HepG2 (cell line): ENCODE measurements around the gene TCF20. TPM values are rescaled to one million over a fixed set of nuclear protein-coding genes. Genes with fewer than 3 reads are reported as not detected.

Experiments used
- ARID3A ChIP-seq: IDR thresholded peaks from 2 replicates; pipeline ENCODE4 v1.6.1; 2012; ENCODE audit warnings: low read depth, low read length, improper control_type of control experiment
- CEBPG ChIP-seq: IDR thresholded peaks from 2 replicates; pipeline ENCODE4 v1.6.1; 2016
- FOXC1 ChIP-seq: sonication (generic); formaldehyde crosslinking; IDR thresholded peaks from 2 replicates; pipeline ENCODE4 v1.8.0; 2022; ENCODE audit warnings: mild to moderate bottlenecking, missing genetic modification reagents, borderline replicate concordance
- FUBP1 ChIP-seq: sonication (generic); formaldehyde crosslinking; IDR thresholded peaks from 2 replicates; pipeline ENCODE4 v1.5.1; 2020; ENCODE audit warnings: missing genetic modification reagents, mild to moderate bottlenecking, borderline replicate concordance
- MAX ChIP-seq: IDR thresholded peaks from 2 replicates; pipeline ENCODE4 v1.6.1; 2012; ENCODE audit warnings: inconsistent platforms
- NCOA5 ChIP-seq: sonication (generic); formaldehyde crosslinking; IDR thresholded peaks from 2 replicates; pipeline ENCODE4 v1.4.0; 2020; ENCODE audit warnings: missing genetic modification reagents
- NR1H2 ChIP-seq: sonication (generic); formaldehyde crosslinking; IDR thresholded peaks from 2 replicates; pipeline ENCODE4 v1.8.1; 2022; ENCODE audit warnings: low read depth, missing genetic modification reagents, borderline replicate concordance
- RARG ChIP-seq: sonication (generic); formaldehyde crosslinking; IDR thresholded peaks from 2 replicates; pipeline ENCODE4 v1.4.0; 2020; ENCODE audit warnings: low read depth, mild to moderate bottlenecking, missing genetic modification reagents
- REL ChIP-seq: sonication (generic); formaldehyde crosslinking; conservative IDR thresholded peaks from 2 replicates; pipeline ENCODE4 v1.8.0; 2022; ENCODE audit warnings: mild to moderate bottlenecking, missing genetic modification reagents, moderate library complexity
- RFX5 ChIP-seq: IDR thresholded peaks from 2 replicates; pipeline ENCODE4 v1.6.1; 2011; ENCODE audit warnings: low read depth, low read length, improper control_type of control experiment
- RFXANK ChIP-seq: IDR thresholded peaks from 2 replicates; pipeline ENCODE4 v1.6.1; 2016
- SMYD3 ChIP-seq: sonication (generic); formaldehyde crosslinking; IDR thresholded peaks from 2 replicates; pipeline ENCODE4 v1.8.1; 2023; ENCODE audit warnings: mild to moderate bottlenecking, missing genetic modification reagents
- ZBTB43 ChIP-seq: sonication (generic); formaldehyde crosslinking; conservative IDR thresholded peaks from 2 replicates; pipeline ENCODE4 v1.4.0; 2020; ENCODE audit warnings: missing genetic modification reagents
- ZBTB49 ChIP-seq: sonication (generic); formaldehyde crosslinking; IDR thresholded peaks from 2 replicates; pipeline ENCODE4 v1.4.0; 2020; ENCODE audit warnings: missing genetic modification reagents, borderline replicate concordance
- ZBTB8A ChIP-seq: sonication (generic); formaldehyde crosslinking; IDR thresholded peaks from 2 replicates; pipeline ENCODE4 v1.4.0; 2020; ENCODE audit warnings: mild to moderate bottlenecking, low read depth, missing genetic modification reagents, borderline replicate concordance
- ZFP41 ChIP-seq: sonication (generic); formaldehyde crosslinking; IDR thresholded peaks from 2 replicates; pipeline ENCODE4 v1.4.0; 2020; ENCODE audit warnings: mild to moderate bottlenecking, missing genetic modification reagents, borderline replicate concordance
- ZGPAT ChIP-seq: IDR thresholded peaks from 2 replicates; pipeline ENCODE4 v1.6.1; 2016; ENCODE audit warnings: mild to moderate bottlenecking
- ZNF598 ChIP-seq: sonication (generic); formaldehyde crosslinking; IDR thresholded peaks from 2 replicates; pipeline ENCODE4 v1.5.1; 2020; ENCODE audit warnings: mild to moderate bottlenecking, missing genetic modification reagents, borderline replicate concordance
- ZNF616 ChIP-seq: sonication (generic); formaldehyde crosslinking; IDR thresholded peaks from 2 replicates; pipeline ENCODE4 v1.5.0; 2020; ENCODE audit warnings: low read depth, mild to moderate bottlenecking, missing genetic modification reagents
- ZSCAN21 ChIP-seq: sonication (generic); formaldehyde crosslinking; IDR thresholded peaks from 2 replicates; pipeline ENCODE4 v1.8.0; 2022; ENCODE audit warnings: mild to moderate bottlenecking, missing genetic modification reagents, moderate library complexity, borderline replicate concordance
- ZSCAN29 ChIP-seq: sonication (generic); formaldehyde crosslinking; conservative IDR thresholded peaks from 2 replicates; pipeline ENCODE4 v1.4.0; 2020; ENCODE audit warnings: mild to moderate bottlenecking, missing genetic modification reagents
- polyA plus RNA-seq, 8 experiments: library from polyadenylated mRNA; depleted of rRNA in 3 of 8; stranded (reverse) in 7 of 8; unstranded in 1 of 8; fragments of >200 nt; fragmentation: Illumina TruSeq in 4 of 8; extraction: Trizol in 4 of 8; gene quantifications; 2 replicates each; pipeline versions ENCODE4 v1.2.1 to v1.2.3, GENCODE V29; 2011 to 2016; ENCODE audit warnings: low read depth in 4 of 8, missing spikeins in 1 of 8, mixed read lengths in 1 of 8; ENCODE audit not compliant: insufficient read depth in 1 of 8
- total RNA-seq, 5 experiments: library from RNA; depleted of rRNA; stranded (reverse); fragments of >200 nt; fragmentation: Illumina TruSeq; extraction: Trizol; gene quantifications; 2 replicates each; pipeline ENCODE4 v1.2.3, GENCODE V29; 2016; ENCODE audit warnings: low read depth in 1 of 5

Gene TCF20
- total and polyA plus RNA-seq, 2 of the 13 experiments (the other 11 are each of a cell fraction or from before 2014, with no cell fraction given) = 12.8 to 23.7 TPM

GRCh38 chr22:42282252-42282942 lies 11.9 kb upstream of the TCF20 start (continued):
- TF ChIP-seq ZFP41 (CRISPR knock-in tag) = no peak; the same call in 1 of the 2 replicates
- peak; percentile 27; the same call in 1 of the 2 replicates for TF ChIP-seq ZGPAT (CRISPR knock-in tag)
- TF ChIP-seq ZSCAN29 (CRISPR knock-in tag) = no peak
- TF ChIP-seq ZBTB8A (CRISPR knock-in tag) = no peak
- TF ChIP-seq NCOA5 (CRISPR knock-in tag) = no peak
- TF ChIP-seq CEBPG (CRISPR knock-in tag) = no peak
- no peak for TF ChIP-seq NR1H2
- no peak for TF ChIP-seq RFX5
- peak; percentile 53; the same call in 1 of the 2 replicates for TF ChIP-seq MAX
- TF ChIP-seq ARID3A = no peak
- no peak for TF ChIP-seq REL (CRISPR knock-in tag)
- no peak for TF ChIP-seq FOXC1
- TF ChIP-seq ZBTB49 (CRISPR knock-in tag) = no peak
- TF ChIP-seq ZBTB43 (CRISPR knock-in tag) = no peak
- TF ChIP-seq RARG = no peak
- no peak for TF ChIP-seq RFXANK (CRISPR knock-in tag)
- no peak for TF ChIP-seq ZSCAN21 (CRISPR knock-in tag)
- TF ChIP-seq ZNF598 (CRISPR knock-in tag) = no peak
- no peak for TF ChIP-seq FUBP1
- no peak for TF ChIP-seq ZNF616 (CRISPR knock-in tag)
- no peak for TF ChIP-seq SMYD3 (CRISPR knock-in tag)
